Mesendoderm (in vitro differentiated cells): ENCODE measurements around the gene NDFIP1.
A peak's percentile ranks its signal among the peaks of the same experiment; 100 is the strongest.

ENCODE experiments used
- DNase-seq: peaks from one replicate; pipeline ENCODE4 v3.0.0; 2013
- H2AK5ac ChIP-seq: 2 replicates; pipeline ENCODE4 v1.6.1; 2013; ENCODE audit warnings: low read length, inconsistent platforms
- H2BK120ac ChIP-seq: 2 replicates; pipeline ENCODE4 v1.6.1; 2013; ENCODE audit warnings: low read depth, mild to moderate bottlenecking, low read length, moderate library complexity, mixed read lengths
- H2BK15ac ChIP-seq: replicated peaks from 2 replicates; pipeline ENCODE4 v1.6.1; 2013; ENCODE audit warnings: low read depth, mild to moderate bottlenecking, moderate library complexity
- H2BK5ac ChIP-seq: 2 replicates; pipeline ENCODE4 v1.6.1; 2013; ENCODE audit warnings: low read length, inconsistent platforms
- H3K18ac ChIP-seq: 2 replicates; pipeline ENCODE4 v1.6.1; 2013; ENCODE audit warnings: mild to moderate bottlenecking, low read length, mixed read lengths
- H3K23ac ChIP-seq: one replicate; pipeline ENCODE4 v1.6.1; 2013; ENCODE audit warnings: low read length
- H3K27ac ChIP-seq: 2 replicates; pipeline ENCODE4 v1.5.1; 2013; ENCODE audit warnings: low read depth, mild to moderate bottlenecking, inconsistent platforms, low read length, moderate library complexity
- H3K27me3 ChIP-seq: 2 replicates; pipeline ENCODE4 v1.6.1; 2013; ENCODE audit warnings: low read length, control low read depth, mild to moderate bottlenecking, inconsistent platforms; ENCODE audit not compliant: insufficient read depth, poor library complexity
- H3K36me3 ChIP-seq: 2 replicates; pipeline ENCODE4 v1.6.1; 2013; ENCODE audit warnings: low read length, inconsistent platforms; ENCODE audit not compliant: control insufficient read depth, insufficient read depth
- H3K4ac ChIP-seq: one replicate; pipeline ENCODE4 v1.6.1; 2013; ENCODE audit warnings: low read depth, mild to moderate bottlenecking, low read length, moderate library complexity
- H3K4me1 ChIP-seq: 2 replicates; pipeline ENCODE4 v1.6.1; 2013; ENCODE audit warnings: low read depth, low read length, inconsistent platforms; ENCODE audit not compliant: control insufficient read depth
- H3K4me2 ChIP-seq: 2 replicates; pipeline ENCODE4 v1.6.1; 2013; ENCODE audit warnings: low read length
- H3K4me3 ChIP-seq: 2 replicates; pipeline ENCODE4 v1.5.1; 2013; ENCODE audit warnings: mild to moderate bottlenecking, low read length
- H3K56ac ChIP-seq: one replicate; pipeline ENCODE4 v1.6.1; 2013; ENCODE audit warnings: low read length
- H3K79me1 ChIP-seq: 2 replicates; pipeline ENCODE4 v1.6.1; 2013; ENCODE audit warnings: low read length, inconsistent platforms
- H3K79me2 ChIP-seq: 2 replicates; pipeline ENCODE4 v1.6.1; 2013; ENCODE audit warnings: mild to moderate bottlenecking, low read length; ENCODE audit not compliant: control insufficient read depth, insufficient read depth
- H3K9ac ChIP-seq: 2 replicates; pipeline ENCODE4 v1.6.1; 2013; ENCODE audit warnings: low read length, inconsistent platforms
- H4K5ac ChIP-seq: one replicate; pipeline ENCODE4 v1.6.1; 2013; ENCODE audit warnings: low read length
- H4K8ac ChIP-seq: one replicate; pipeline ENCODE4 v1.6.1; 2013; ENCODE audit warnings: low read depth, mild to moderate bottlenecking, control low read depth, low read length, moderate library complexity
- WGBS: extraction: QIAGEN DNeasy Blood & Tissue Kit; methylation state at CpG from one replicate; pipeline ENCODE4 v1.1.7; 2013; ENCODE audit warnings: low lambda C conversion rate, missing lambda C conversion rate; ENCODE audit not compliant: insufficient coverage; ENCODE audit errors: extremely low coverage; 5-methylcytosine and 5-hydroxymethylcytosine counted together

Gene NDFIP1

GRCh38 chr5:142133330-142134206, 25.0 kb downstream of the NDFIP1 start:
- no peaks in the 10 kb centered on the region for H3K27me3 ChIP-seq
- no peak overlapping the region for H3K27ac ChIP-seq
- H2BK15ac ChIP-seq, result no peak overlapping the region
- no peak overlapping the region for H3K56ac ChIP-seq
- no peak for DNase-seq
- no CpG with 5 or more reads among the region's 3 CpGs for WGBS
- no peak overlapping the region for H3K23ac ChIP-seq
- no peak overlapping the region for H3K9ac ChIP-seq
- H3K79me1 ChIP-seq, result peaks cover 2% of the 10 kb centered on the region
- no peak overlapping the region for H3K4me3 ChIP-seq
- H3K79me2 ChIP-seq, result peaks cover 2% of the 10 kb centered on the region
- no peaks in the 10 kb centered on the region for H3K4me1 ChIP-seq
- no peak overlapping the region for H2BK120ac ChIP-seq
- no peak overlapping the region for H4K5ac ChIP-seq
- no peaks in the 10 kb centered on the region for H3K36me3 ChIP-seq
- no peak overlapping the region for H2AK5ac ChIP-seq
- no peak overlapping the region for H4K8ac ChIP-seq
- H2BK5ac ChIP-seq, result no peak overlapping the region
- no peak overlapping the region for H3K4ac ChIP-seq
- H3K4me2 ChIP-seq, result no peak overlapping the region
- H3K18ac ChIP-seq, result no peak overlapping the region

GRCh38 chr5:142134331-142135010, 25.9 kb downstream of the NDFIP1 start:
- Histone ChIP-seq H2BK15ac (no peak overlapping the region), H3K18ac (no peak overlapping the region), H3K79me1 (no peaks in the 10 kb centered on the region), H3K4me1 (no peaks in the 10 kb centered on the region), H2BK5ac (no peak overlapping the region), H4K8ac (no peak overlapping the region), H3K4me2 (no peak overlapping the region), H3K79me2 (no peaks in the 10 kb centered on the region), H2BK120ac (no peak overlapping the region), H3K4ac (no peak overlapping the region), H3K56ac (no peak overlapping the region), H3K36me3 (no peaks in the 10 kb centered on the region), H3K4me3 (no peak overlapping the region), H2AK5ac (no peak overlapping the region), H3K27me3 (no peaks in the 10 kb centered on the region), H3K27ac (no peak overlapping the region), H4K5ac (no peak overlapping the region), H3K9ac (no peak overlapping the region), H3K23ac (no peak overlapping the region)
- no peak for DNase-seq
- WGBS, result 100% methylated on average over 2 of the region's 7 CpGs

DNA sequence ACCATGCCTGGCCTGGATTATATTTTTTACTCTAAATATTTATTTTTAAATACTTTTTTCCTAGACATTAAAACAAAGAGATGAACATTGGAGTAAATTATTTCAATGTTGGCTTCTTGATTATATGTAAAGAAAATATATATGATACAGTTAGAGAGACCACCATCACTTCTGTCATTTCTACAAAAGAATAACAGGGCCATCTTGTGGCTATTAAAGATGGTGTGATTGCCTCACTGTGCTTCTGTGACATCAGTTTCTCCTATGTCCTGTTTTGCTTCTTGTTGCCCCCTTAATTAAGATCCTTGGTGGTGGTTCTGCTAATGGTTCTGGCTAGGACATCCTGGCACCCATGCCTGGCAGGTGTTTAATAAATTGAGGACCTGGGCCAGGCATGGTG, 32.9 kb downstream of the NDFIP1 start:
- Histone ChIP-seq H3K18ac (no peak overlapping the region), H3K23ac (no peak overlapping the region), H2BK120ac (no peak overlapping the region), H3K4me3 (no peak overlapping the region), H4K5ac (no peak overlapping the region), H3K27me3 (no peaks in the 10 kb centered on the region), H3K4me2 (no peak overlapping the region), H3K56ac (no peak overlapping the region), H3K4ac (no peak overlapping the region), H3K9ac (no peak overlapping the region), H3K79me1 (no peaks in the 10 kb centered on the region), H3K79me2 (no peaks in the 10 kb centered on the region), H4K8ac (no peak overlapping the region), H3K27ac (no peak overlapping the region), H2BK5ac (no peak overlapping the region), H3K4me1 (no peaks in the 10 kb centered on the region), H2AK5ac (no peak overlapping the region), H2BK15ac (no peak overlapping the region), H3K36me3 (no peaks in the 10 kb centered on the region)
- no peak for DNase-seq

GRCh38 chr5:142143878-142144277, 35.3 kb downstream of the NDFIP1 start:
- no peak overlapping the region for H2BK120ac ChIP-seq
- no peak overlapping the region for H2BK5ac ChIP-seq
- no peak overlapping the region for H3K18ac ChIP-seq
- no CpG with 5 or more reads among the region's 3 CpGs for WGBS
- no peak overlapping the region for H3K56ac ChIP-seq
- no peak overlapping the region for H3K4ac ChIP-seq
- no peak overlapping the region for H4K8ac ChIP-seq
- peak; percentile 37 for DNase-seq
- H3K27me3 ChIP-seq, result no peaks in the 10 kb centered on the region
- no peak overlapping the region for H2AK5ac ChIP-seq
- H3K4me1 ChIP-seq, result no peaks in the 10 kb centered on the region
- H3K4me2 ChIP-seq, result no peak overlapping the region
- no peak overlapping the region for H3K9ac ChIP-seq
- no peaks in the 10 kb centered on the region for H3K36me3 ChIP-seq
- no peak overlapping the region for H3K27ac ChIP-seq
- no peak overlapping the region for H2BK15ac ChIP-seq
- no peak overlapping the region for H4K5ac ChIP-seq
- H3K79me2 ChIP-seq, result no peaks in the 10 kb centered on the region
- H3K79me1 ChIP-seq, result no peaks in the 10 kb centered on the region
- H3K23ac ChIP-seq, result no peak overlapping the region
- H3K4me3 ChIP-seq, result no peak overlapping the region

DNA sequence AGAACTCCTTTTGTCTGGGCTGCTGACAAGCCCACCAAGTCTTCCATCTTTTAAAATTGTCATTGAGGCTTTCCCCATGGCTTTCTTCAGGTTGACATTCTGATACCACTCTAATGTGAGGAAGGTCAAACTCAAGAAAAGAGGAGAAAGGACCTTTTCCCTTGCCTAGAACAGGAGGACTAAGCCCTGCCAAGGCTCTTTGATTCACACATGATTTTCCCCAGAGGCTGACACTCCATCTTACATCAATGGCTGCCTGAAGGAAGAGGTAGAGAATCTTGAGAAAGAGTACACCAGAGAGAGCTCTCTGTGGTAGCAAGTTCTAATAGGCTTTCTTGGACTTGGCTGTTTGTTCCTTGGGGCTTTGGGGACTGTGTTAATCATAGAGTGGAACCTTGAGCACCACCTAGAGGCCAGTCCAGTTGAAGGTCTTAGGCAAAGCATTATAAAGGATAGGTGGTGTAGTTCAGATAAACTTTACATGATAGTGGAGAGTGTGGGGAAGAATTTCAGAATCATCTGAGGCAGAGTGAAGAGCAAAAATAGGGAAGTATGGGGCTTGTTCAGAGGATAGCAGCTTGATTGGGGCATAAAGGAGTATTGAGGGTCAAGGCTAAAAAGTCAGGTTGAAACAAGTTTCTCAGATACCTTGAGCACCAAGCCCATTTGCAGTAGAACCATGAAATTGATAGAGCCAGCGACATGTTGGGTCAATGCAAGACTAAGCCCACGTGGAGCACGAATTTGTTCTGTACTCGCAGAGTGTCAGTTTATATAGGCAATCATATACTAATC, 36.7 kb downstream of the NDFIP1 start:
- Histone ChIP-seq H3K9ac (no peak overlapping the region), H2AK5ac (no peak overlapping the region), H3K4ac (no peak overlapping the region), H3K79me1 (no peaks in the 10 kb centered on the region), H3K56ac (no peak overlapping the region), H3K27ac (no peak overlapping the region), H3K4me1 (no peaks in the 10 kb centered on the region), H4K5ac (no peak overlapping the region), H2BK5ac (no peak overlapping the region), H3K23ac (no peak overlapping the region), H3K36me3 (no peaks in the 10 kb centered on the region), H2BK120ac (no peak overlapping the region), H3K79me2 (no peaks in the 10 kb centered on the region), H3K27me3 (no peaks in the 10 kb centered on the region), H3K4me2 (no peak overlapping the region), H4K8ac (no peak overlapping the region), H3K18ac (no peak overlapping the region), H3K4me3 (no peak overlapping the region), H2BK15ac (no peak overlapping the region)
- WGBS, result no CpG with 5 or more reads among the region's 4 CpGs
- peak; percentile 85 for DNase-seq
